GM18526 (cell line): ENCODE data around the gene CDAN1.

Source experiments
- POLR2A ChIP-seq: IDR thresholded peaks from 3 replicates; pipeline ENCODE4 v1.6.1; 2011; ENCODE audit not compliant: insufficient read length; ENCODE audit errors: extremely low read depth

Gene CDAN1

GRCh38 chr15:42737529-42738328 is 801 bp upstream of the CDAN1 start:
- no peak for TF ChIP-seq POLR2A

GRCh38 chr15:42736178-42736792 is 643 bp downstream of the CDAN1 start:
- TF ChIP-seq POLR2A, result no peak

- TF ChIP-seq POLR2A, result no peak
Measured at GRCh38 chr15:42735382-42736165, 1.4 kb downstream of the CDAN1 start.

GRCh38 chr15:42734076-42734672 is 2.8 kb downstream of the CDAN1 start:
- TF ChIP-seq POLR2A, result no peak

- no peak for TF ChIP-seq POLR2A
Measured at GRCh38 chr15:42733027-42733426, 3.9 kb downstream of the CDAN1 start.

GRCh38 chr15:42732095-42732827 is 4.7 kb downstream of the CDAN1 start:
- TF ChIP-seq POLR2A, result no peak

- no peak for TF ChIP-seq POLR2A
Measured at GRCh38 chr15:42731461-42731860, 5.5 kb downstream of the CDAN1 start.

GRCh38 chr15:42730536-42730935 is 6.4 kb downstream of the CDAN1 start:
- TF ChIP-seq POLR2A, result no peak

GRCh38 chr15:42730135-42730534 is 6.8 kb downstream of the CDAN1 start:
- TF ChIP-seq POLR2A, result no peak

GRCh38 chr15:42729409-42729808 is 7.5 kb downstream of the CDAN1 start:
- TF ChIP-seq POLR2A, result no peak

- TF ChIP-seq POLR2A, result no peak
Measured at GRCh38 chr15:42728972-42729371, 8.0 kb downstream of the CDAN1 start.

GRCh38 chr15:42728560-42728959 is 8.4 kb downstream of the CDAN1 start:
- TF ChIP-seq POLR2A, result no peak

GRCh38 chr15:42727750-42728381 is 9.1 kb downstream of the CDAN1 start:
- TF ChIP-seq POLR2A, result no peak

- no peak for TF ChIP-seq POLR2A
Measured at GRCh38 chr15:42726114-42726513, 10.8 kb downstream of the CDAN1 start.
